DMS153 (cell line): ENCODE results near the gene SCYGR8.
"Not testable (repeated sequence)": the region's sequence is repeated elsewhere in the genome, so short reads cannot be mapped to it uniquely, and the experiment has no call there.

Source experiments
- DNase-seq: peaks from one replicate; lab custom pipeline; 2025; lab: John Stamatoyannopoulos, UW

SCYGR8 gene, protein sequence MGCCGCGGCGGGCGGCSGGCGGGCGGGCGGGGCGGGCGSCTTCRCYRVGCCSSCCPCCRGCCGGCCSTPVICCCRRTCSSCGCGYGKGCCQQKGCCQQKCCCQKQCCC

DNA sequence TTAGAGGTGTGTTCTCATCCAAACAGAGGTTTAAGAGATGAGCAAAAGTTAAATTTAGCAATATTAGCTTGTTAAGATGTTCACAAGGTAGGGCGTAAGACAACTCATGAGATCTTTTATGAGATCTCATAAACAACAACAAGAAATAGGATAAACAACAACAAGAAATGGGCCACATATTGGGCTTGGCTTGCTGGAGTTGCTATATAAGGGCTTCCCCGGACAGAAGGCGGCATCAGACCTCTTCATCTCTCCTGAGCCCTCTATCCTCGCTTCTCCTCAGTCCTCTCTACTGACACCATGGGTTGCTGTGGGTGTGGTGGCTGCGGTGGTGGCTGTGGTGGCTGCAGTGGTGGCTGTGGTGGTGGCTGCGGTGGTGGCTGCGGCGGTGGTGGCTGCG lies at the start of gene SCYGR8:
Gene SCYGR8, plus strand, starts transcription at position 301 of the 400 bp plus-strand sequence. Its CDS starts 0 bp downstream, at position 301.
- DNase-seq = no peak

DNA sequence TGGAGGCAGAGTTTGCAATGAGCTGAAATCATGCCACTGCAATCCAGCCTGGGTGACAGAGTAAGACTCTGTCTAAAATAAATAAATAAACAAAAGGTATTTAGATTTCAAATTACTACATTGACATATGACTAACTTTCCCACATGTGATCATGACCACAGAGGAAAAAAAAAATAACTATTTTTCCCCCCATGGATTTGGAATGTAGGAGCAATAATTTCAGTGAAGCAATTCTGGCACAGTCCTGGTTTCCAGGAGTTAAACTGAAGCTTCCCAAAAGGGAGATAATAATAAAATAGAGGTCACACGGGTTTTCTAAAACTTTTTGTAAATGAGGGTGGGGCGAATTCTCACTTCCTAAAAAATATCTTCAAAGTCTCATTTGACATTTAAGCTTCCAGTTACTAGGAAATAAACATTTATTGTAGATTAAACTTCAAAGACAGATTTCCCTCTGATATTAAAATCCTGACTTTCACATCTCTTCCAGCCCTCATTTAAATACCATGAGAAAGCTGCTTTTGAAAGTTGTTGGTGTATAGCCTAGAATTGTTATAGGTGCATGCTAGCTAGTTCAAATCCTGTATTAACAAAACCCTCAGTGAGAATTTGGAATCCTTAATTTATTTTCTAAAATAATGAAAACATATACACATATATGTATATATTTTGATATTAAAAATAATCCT lies 48.6 kb upstream of the SCYGR8 start:
- no peak for DNase-seq

DNA sequence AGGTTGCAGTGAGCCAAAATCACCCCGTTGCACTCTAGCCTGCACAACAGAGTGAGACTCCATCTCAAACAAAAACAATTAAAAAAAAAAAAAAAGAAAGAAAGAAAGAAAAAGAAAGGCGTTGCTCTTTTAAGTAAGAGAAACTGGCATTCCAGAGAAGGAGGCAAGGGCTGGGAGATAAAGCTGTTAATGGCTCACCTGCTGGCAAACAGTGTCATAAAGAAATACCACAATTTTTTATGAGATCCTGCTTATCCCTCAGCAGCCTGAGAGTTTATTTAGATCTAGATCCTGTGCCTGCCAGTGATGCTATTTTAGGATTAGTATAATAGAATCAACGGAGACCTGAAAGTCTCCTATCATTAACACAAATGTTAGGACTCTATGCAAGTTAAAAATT lies 44.1 kb upstream of the SCYGR8 start:
- DNase-seq = no peak

DNA sequence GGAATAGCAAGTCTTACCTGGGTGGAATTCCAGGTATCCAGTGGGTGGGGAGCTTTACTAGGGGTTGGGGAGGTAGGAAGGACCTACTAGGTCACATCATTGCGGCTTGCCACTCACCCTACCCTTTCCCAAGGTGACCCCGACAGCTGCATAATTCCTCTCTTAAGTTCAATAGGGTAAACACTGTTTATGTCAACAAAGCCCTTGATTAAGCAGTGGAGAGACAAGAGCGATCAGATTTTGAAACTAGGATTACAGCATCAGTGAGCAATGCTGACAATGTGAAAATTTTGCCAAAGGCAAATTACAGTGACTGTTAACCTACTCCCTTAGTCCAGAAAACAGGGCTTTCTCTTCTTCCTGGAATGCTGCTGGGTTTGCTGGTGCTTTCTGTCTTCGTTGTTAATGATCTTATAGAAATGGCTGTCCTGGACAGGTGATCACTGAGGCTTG lies 42.4 kb upstream of the SCYGR8 start:
- no peak for DNase-seq

DNA sequence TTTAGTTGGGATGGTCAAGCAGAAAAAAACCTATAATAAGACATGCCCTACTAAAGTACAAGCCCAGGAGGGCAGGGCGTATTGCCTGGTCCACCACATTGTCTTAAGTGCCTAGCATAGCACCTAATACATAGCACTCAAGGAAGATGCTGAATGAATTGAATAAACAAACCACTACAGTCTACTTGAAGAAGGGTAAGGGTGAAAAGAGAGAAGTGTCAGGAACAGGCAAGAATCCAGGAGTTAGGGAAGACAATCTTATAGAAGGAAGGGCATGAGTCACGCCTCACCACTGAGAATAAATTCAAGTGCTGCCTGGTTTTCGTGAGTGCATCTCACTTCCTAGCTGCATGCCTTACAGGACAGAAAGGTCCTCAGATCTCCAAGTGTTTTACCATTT lies 41.7 kb upstream of the SCYGR8 start:
- no peak for DNase-seq

DNA sequence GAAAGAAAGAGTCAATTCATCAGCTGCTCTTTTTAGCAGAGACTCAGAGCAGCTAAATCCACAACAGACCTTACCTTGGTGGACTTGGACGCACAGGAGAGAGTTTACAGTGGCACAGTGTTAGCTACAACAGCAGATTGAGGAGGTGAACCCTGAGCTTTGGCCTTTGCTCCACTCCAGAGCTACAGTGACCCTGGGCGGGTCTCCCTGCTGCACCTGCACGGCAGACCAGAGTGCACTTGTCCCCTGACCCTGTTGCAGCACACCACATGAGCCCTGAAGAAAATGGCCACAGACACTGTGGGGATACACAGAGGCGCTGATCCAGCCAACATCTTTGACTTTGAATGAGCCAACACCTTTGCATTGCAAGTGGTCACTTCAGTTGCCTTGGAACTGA lies 38.8 kb upstream of the SCYGR8 start:
- DNase-seq = no peak

DNA sequence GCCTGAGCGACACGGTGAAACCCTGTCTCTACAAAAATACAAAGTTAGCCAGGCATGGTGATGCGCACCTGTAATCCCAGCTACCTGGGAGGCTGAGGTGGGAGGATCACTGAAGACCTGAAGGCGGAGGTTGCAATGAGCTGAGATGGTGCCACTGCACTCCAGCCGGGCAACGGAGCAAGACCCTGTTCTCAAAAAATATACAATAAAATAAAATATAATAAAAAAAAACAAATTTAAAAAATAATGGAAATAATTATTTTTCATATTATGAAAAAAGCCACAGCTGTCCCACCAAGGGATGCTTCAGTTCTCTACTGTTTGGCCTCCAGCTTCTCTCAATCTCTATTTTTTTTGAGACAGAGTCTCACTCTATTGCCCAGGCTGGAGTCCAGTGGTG lies 38.3 kb upstream of the SCYGR8 start:
- DNase-seq = no peak

DNA sequence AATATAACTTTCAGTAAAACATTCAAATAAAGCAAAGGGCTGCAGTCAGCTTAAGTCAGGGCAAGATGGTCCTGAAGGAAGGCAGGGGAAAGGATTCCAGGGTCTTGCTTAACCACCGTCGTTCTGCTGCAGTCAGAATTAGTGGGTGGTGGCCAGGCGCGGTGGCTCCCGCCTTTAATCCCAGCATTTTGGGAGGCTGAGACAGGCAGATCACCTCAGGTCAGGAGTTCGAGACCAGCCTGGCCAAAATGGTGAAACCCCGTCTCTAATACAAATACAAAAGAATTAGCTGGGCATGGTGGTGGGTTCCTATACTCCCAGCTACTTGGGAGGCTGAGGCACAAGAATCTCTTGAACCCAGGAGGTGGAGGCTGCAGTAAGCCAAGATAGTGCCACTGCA lies 34.7 kb upstream of the SCYGR8 start:
- DNase-seq = no peak

DNA sequence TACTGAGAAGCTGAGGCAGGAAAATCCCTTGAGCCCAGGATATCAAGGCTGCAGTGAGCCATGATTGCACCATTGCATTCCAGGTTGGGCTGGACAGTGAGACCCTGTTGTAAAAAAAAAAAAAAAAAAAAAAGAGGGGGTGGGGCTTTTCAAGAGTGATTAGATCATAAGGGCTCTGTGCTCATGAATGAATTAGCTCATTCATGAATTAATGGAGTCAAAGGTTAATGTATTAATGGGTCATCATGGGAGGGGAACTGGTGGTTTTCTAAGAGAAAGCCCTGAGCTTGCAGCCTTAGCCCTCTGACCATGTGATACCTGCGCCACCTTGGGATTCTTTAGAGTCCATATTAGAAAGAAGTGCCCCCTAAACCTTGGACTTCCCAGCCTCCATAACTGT lies 32.4 kb upstream of the SCYGR8 start:
- DNase-seq = no peak

DNA sequence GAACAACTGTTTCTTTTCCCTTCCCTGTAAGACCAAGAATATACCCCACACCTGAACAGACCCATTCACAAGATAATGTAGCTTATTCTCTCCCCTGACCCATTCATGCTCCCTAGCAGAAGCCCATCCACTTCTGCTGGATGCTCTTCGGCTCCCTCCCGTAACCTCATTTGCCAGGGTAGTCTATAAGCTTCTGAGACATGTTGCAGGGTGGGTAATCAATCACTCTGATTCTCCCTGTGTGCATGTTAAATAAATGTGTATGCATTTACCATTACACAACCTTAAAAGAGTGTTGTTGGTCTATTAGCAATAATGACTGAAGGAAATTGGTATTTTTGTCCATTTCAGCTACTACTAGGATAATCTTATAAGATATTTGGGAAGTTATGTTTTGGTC lies 29.2 kb upstream of the SCYGR8 start:
- no peak for DNase-seq

DNA sequence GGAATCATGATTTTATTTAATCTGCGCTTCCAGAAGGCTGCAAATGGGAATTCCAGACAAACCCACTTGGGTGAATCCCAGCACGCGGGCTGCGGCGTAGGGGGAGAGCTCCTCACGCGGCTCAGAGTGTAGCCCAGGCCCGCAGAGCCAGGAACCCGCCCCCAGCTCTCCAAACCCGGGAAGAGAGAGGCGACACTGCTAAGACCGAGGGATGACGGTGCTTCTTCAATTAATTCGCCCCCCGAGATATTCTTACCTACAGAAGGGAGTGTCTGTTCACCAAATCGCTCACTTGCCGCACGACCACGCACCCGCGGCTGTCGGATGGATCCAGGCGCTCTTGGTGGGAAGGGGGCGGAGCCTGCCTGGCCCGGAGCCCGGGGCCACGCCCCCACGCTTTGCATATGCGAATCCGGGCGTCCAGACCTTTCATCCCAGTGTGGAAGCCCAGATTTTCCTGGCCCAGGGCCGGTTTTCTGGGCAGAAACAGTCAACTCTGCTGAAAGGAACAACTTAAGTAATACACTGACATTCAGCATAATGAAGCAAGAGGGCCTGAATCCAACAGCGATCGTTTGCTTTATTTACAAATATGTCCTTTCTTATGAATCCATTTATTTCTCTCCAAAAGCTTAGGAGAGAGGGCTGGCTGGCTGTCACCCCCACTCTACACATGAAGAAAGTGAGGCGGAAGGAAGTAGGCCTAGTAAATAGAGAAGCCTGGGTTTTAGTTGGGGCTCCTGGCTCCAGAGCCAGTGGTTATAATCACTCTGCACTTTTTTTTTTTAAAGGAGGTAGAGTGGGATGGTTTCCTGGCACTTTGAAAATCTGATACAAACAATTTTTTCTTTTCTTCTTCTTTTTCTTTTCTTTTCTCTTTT lies 27.8 kb upstream of the SCYGR8 start, which contains the start of gene SLC19A3:
Gene SLC19A3, minus strand, starts transcription at position 342 of the 881 bp plus-strand sequence. CDS start 15,710 bp downstream, outside the sequence.
- no peak for DNase-seq

DNA sequence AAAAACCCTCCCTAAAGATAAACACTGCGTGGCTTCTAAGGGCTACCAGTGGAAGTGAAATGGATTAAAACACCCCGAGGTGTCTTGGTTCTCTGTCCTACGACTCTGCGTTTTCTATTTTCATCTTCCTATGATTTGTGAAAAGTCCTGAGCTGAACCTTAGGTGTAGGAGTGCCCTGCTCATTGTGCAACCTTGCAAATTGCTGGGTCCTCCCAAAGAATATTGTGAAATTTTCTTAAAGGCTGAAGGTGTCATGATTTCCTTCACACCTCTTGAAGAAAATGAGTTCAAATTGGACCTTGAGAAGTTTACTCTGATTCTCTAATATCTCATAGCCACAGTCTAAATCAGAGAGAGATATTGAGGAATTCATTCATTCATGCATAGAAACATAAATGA lies 26.1 kb upstream of the SCYGR8 start:
- DNase-seq = no peak

DNA sequence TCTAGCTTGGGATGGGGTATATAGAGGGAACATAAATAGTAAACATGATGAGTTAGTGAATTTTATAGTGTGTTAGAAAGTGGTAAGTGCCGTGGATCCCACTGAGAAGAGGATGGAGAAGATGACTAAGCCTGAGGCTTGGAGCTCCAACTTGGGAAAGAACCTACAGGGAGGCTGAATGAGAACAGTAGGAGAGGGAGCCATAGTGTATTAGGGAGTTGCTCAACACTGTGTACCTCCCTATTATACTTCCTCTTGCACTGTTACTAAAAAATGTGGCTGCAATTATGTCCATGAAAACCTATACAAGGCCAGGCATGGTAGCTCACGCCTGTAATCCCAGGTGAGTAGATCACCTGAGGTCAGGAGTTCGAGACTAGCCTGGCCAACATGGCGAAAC lies 25.0 kb upstream of the SCYGR8 start:
- DNase-seq = no peak

DNA sequence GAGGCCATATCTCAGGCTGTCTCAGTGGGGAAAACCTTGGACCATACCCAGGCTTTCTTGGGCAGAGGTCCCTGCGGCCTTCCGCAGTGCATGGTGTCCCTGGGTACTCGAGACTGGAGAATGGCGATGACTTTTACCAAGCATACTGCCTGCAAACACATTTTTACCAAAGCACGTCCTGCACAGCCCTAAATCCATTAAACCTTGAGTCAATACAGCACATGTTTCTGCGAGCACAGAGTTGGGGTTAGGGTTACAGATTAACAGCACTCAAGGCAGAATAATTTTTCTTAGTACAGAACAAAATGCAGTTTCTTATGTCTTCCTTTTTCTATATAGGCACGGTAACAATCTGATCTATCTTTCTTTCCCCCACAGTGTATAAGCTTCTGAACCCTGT lies 22.9 kb upstream of the SCYGR8 start:
- not testable (repeated sequence) for DNase-seq

DNA sequence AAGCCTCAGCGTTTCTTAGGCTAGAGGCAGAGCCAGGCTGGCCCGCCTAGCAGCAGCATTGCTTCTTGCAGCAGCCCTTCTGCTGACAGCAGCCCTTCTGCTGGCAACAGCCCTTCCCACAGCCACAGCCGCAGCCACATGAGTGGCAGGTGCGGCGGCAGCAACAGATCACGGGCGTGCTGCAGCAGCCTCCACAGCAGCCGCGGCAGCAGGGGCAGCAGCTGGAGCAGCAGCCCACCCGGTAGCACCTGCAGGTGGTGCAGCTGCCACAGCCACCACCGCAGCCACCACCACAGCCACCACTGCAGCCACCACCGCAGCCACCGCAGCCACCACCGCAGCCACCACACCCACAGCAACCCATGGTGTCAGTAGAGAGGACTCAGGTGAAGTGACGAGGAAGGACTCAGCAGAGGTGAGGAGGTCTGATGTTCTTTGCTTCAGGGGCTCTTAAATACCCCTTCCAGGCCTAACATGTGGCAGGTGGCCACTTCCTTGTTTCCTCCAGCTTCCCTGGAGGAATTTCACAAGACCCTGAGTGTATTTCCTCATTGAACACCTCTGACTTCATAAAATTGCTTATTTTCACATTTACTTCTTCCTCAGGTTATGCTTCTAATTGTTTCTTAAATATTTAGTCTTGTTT lies 21.2 kb upstream of the SCYGR8 start, which contains the start of gene SCYGR6:
Gene SCYGR6, minus strand, starts transcription at position 364 of the 646 bp plus-strand sequence. Its CDS starts 0 bp downstream, at position 364.
- no peak for DNase-seq

DNA sequence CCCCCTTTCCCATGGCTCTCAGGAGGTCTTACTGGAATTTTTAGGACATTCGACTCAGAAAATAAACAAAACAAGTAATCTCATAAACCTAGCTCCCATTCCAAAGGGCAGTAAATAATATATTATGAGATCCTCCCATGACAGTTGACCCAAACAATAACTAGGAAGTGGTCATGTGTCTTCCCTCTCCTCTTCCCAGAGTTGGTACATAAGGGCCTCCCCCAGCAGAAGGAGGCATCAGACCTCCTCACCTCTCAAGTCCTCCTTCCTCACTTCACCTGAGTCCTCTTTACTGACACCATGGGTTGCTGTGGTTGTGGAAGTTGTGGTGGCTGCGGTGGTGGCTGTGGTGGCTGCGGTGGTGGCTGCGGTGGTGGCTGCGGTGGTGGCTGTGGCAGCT lies 17.7 kb upstream of the SCYGR8 start, which contains the start of gene SCYGR7:
Gene SCYGR7, plus strand, starts transcription at position 301 of the 400 bp plus-strand sequence. Its CDS starts 0 bp downstream, at position 301.
- DNase-seq = no peak

DNA sequence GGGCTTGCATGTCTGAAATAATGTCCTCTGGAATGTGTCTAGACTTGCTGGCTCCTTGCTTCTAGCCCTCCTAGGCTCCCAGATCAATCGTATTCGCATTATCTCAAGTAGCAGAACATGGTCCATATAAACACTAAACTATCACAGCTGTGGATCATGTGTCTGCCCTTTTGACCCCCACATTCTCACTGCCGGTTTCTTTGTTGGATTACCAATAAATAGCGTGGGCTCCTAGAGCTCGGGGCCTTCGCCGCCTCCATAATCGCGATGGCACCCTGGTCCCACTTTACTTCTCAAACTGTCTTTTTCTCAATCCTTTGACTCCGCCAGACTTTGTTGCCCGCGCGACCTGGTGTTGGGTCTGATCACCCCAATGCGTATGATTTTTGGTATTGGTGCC lies 6.3 kb upstream of the SCYGR8 start:
- no peak for DNase-seq

DNA sequence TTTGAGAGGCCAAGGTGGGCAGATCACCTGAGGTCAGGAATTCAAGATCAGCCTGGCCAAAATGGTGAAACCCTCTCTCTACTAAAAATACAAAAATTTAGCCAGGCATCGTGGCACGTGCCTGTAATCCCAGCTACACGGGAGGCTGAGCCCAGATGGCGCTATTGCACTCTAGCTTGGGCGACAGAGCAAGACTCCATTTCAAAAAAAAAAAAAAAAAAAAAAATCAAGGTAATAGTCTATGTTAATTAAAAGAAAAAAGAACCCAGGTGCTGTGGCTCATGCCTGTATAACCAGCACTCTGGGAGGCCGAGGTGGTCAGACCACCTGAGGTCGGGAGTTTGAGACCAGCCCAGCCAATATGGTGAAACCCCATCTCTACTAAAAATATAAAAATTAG lies 5.0 kb upstream of the SCYGR8 start:
- DNase-seq = not testable (repeated sequence)

DNA sequence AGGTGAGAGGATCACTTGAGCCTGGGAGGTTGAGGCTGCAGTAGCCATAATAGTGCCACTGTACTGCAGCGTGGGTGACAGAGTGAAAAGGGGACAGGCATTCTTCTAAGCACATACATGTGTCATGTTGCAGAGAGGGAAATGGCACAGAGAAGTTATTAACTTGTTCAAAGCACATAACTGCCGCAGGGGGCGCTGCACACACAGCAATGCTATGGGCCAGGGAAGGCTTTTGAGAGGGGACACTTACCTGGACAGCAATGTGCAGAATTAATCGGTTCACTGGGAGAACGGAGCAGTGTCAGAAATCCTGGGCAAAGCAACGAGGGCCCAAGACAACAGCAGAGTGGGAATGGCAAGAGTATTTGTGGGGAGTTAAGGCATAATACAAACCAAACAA lies 2.4 kb downstream of the SCYGR8 start:
- no peak for DNase-seq

DNA sequence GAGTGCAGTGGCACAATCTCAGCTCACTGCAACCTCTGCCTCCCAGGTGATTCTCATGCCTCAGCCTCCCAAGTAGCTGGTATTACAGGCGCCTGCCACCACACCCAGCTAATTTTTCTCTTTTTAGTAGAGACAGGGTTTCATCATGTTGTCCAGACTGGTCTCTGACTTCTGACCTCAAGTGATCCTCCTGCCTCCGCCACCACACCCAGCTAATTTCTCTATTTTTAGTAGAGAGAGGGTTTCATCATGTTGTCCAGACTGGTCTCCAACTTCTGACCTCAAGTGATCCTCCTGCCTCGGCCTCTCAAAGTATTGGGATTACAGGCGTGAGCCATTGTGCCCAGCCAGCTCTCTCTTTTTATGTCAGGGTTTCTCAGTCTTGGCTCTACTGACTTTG lies 10.6 kb downstream of the SCYGR8 start:
- DNase-seq = not testable (repeated sequence)

DNA sequence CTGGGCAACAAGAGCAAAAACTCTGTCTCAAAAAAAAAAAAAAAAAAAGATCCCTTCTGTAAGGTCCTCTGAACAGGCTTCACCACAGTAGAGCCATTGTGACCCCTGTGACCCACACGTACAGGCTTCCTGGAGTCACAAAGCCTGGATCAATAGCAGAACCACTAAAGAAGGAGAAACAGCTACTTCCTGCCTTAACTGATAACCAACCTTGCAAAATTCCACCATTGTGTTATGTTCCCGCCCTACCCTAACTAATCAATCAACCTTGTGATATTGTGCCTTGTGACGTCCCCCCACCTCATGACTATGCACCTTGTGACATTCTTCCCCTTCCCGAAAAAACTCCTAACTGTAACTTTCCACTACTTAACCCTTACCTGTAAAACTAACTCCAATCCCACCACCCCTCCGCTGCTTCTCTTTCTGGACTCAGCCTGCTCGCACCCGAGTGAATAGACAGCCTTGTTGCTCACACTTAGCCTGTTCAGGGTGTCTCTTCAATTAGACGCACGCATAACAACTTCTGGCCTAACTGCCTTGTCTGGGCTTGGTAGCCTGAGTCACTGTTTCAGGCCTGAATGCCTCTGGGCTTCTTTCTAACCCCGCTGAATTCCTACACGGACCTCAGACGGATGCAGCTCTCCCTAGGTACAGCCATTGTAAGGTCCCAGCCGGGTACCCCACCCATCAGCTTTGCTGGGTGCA lies 13.9 kb downstream of the SCYGR8 start:
- DNase-seq = no peak
